Mucosa of stomach (tissue), 1 donor: ENCODE measurements around the gene SLC28A3.
"Not testable (repeated sequence)": the region's sequence is repeated elsewhere in the genome, so short reads cannot be mapped to it uniquely, and the experiment has no call there.

ENCODE experiments used
- H3K27me3 ChIP-seq: one replicate; pipeline ENCODE4 v1.7.0; 2013; ENCODE audit warnings: mild to moderate bottlenecking, low read length; ENCODE audit not compliant: control insufficient read depth, insufficient read depth
- H3K36me3 ChIP-seq: one replicate; pipeline ENCODE4 v1.7.0; 2013; ENCODE audit warnings: low read length; ENCODE audit not compliant: control insufficient read depth, insufficient read depth
- H3K4me1 ChIP-seq: one replicate; pipeline ENCODE4 v1.7.0; 2013; ENCODE audit warnings: mild to moderate bottlenecking, low read length; ENCODE audit not compliant: control insufficient read depth, insufficient read depth
- H3K4me3 ChIP-seq: one replicate; pipeline ENCODE4 v1.7.0; 2013; ENCODE audit warnings: low read length
- H3K9ac ChIP-seq: one replicate; pipeline ENCODE4 v1.7.0; 2013; ENCODE audit warnings: mild to moderate bottlenecking, low read length, moderate library complexity
- H3K9me3 ChIP-seq: one replicate; pipeline ENCODE4 v1.7.0; 2013; ENCODE audit warnings: mild to moderate bottlenecking, low read length, moderate library complexity; ENCODE audit not compliant: control insufficient read depth
- donor health status: Pancreatic carcinoma.

Gene SLC28A3

DNA sequence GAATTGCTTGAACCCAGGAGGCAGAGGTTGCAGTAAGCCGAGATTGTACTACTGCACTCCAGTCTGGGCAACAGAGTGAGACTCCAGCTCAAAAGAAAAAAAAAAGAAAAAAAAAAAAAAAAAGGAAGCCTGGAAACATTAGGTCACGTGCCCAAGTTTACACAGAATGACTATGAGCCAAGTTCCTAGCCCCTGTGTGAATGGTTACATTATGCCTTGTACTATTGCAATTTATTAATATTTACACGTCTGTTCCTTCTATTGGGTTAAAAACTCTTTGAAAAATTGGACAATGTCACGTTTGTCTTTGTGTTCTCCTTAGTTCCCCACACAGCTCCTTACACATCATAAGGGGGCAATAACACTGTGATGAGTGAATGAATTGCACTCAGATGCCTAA lies 33.5 kb upstream of the SLC28A3 start:
- no peaks in the 10 kb centered on the region for H3K27me3 ChIP-seq
- H3K36me3 ChIP-seq: no peaks in the 10 kb centered on the region
- peaks cover 4% of the 10 kb centered on the region for H3K4me1 ChIP-seq
- H3K9me3 ChIP-seq: no peaks in the 10 kb centered on the region
- H3K4me3 ChIP-seq: no peak overlapping the region
- H3K9ac ChIP-seq: no peak overlapping the region

DNA sequence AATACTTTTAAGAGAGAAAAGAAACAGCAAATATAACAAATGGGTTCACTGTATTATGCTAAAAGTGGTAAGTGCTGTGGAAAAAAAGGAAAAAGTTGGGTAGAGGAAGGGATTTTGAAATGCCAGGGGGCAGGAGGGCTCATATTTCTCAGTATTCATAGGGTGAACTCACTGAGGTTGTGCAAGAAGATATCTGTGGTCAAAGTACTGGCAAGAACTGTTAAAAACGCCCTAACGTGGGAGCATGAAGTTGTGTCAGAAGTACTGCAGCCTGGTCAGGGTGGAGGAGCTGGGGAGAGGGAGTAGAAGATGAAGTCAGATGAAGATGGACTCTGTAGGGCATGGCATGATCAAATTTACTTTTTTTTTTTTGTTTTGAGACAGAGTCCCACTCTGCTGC lies 31.2 kb upstream of the SLC28A3 start:
- H3K9me3 ChIP-seq: no peaks in the 10 kb centered on the region
- H3K4me3 ChIP-seq: no peak overlapping the region
- no peaks in the 10 kb centered on the region for H3K36me3 ChIP-seq
- H3K9ac ChIP-seq: no peak overlapping the region
- peaks cover 4% of the 10 kb centered on the region for H3K4me1 ChIP-seq
- H3K27me3 ChIP-seq: no peaks in the 10 kb centered on the region

DNA sequence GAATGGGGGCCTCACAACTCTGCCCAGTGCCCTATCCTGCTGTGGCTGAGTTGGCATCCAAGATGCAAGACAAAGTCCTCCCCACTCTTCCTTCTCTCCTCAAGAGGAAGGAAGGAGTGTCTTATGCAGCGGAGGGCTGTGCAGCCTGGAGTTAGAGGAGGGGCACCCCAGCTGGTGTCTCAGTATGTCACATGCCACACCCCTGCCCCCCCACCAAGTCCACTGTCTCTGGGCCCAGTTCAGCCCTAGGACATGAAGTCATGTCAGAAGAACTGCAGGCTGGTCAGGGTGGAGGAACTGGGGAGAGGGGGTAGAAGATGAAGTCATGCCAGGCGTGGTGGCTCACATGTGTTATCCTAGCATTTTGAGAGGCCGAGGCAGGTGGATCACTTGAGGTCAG lies 28.0 kb upstream of the SLC28A3 start:
- Histone ChIP-seq H3K4me3 (no peak overlapping the region), H3K4me1 (no peaks in the 10 kb centered on the region), H3K36me3 (no peaks in the 10 kb centered on the region), H3K9ac (no peak overlapping the region), H3K27me3 (no peaks in the 10 kb centered on the region), H3K9me3 (no peaks in the 10 kb centered on the region)

DNA sequence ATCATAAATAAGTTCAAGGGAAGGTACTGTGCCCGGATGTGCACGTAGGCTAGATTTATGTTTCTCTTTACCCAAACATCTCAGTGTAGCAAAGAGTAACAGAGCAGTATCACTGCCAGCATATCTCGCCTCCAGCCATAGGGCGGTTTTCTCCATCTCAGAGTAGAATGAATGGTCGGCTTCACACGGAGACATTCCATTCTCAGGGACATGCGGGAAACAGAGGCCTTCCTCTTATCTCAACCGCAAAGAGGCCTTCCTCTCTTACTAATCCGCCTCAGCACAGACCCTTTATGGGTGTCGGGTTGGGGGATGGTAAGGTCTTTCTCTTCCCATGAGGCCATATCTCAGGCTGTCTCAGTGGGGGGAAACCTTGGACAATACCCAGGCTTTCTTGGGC lies 27.2 kb upstream of the SLC28A3 start:
- not testable (repeated sequence) for H3K9me3 ChIP-seq, H3K4me1 ChIP-seq, H3K27me3 ChIP-seq, H3K9ac ChIP-seq, H3K4me3 ChIP-seq, H3K36me3 ChIP-seq

DNA sequence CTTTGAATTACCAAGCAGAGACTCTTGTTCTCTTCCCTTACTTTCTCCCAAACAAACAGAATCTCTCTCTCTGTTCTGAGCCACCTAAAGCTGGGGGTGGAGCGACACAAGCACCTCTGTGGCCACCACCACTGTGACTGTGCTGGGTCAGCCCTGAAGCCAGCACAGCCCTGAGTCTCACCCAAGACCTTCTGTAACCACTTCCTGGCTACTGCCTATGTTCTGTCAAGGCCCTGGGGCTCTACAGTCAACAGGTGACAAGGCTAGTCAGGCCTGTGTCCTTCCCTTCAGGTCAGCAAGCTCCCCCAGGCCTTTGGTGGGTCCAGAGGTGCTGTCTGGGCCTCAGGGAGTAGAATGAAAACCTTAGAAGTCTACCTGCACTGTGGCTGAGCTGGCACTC lies 26.1 kb upstream of the SLC28A3 start:
- no peaks in the 10 kb centered on the region for H3K36me3 ChIP-seq
- H3K4me3 ChIP-seq: no peak overlapping the region
- no peaks in the 10 kb centered on the region for H3K4me1 ChIP-seq
- H3K27me3 ChIP-seq: no peaks in the 10 kb centered on the region
- no peak overlapping the region for H3K9ac ChIP-seq
- H3K9me3 ChIP-seq: no peaks in the 10 kb centered on the region

DNA sequence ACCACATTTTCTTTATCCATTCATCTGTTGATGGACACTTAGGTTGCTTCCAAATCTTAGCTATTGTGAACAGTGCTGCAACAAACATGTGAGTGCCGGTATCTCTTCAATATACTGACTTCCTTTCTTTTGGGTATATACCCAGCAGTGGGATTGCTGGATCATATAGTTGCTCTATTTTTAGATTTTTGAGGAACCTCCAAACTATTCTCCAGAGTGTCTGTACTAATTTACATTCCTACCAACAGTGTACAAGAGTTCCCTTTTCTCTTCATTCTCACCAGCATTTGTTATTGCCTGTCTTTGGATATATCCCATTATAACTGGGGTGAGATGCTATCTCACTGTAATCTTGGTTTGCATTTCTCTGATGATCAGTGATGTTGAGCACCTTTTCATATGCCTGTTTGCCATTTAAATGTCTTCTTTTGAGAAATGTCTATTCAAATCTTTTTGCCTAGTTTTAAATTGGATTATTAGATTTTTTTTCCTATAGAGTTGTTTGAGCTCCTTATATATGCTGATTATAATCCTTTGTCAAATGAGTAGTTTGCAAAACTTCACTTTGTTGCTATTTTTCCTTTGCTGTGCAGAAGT lies 24.4 kb upstream of the SLC28A3 start:
- not testable (repeated sequence) for H3K9ac ChIP-seq, H3K36me3 ChIP-seq, H3K4me1 ChIP-seq, H3K27me3 ChIP-seq, H3K9me3 ChIP-seq, H3K4me3 ChIP-seq

DNA sequence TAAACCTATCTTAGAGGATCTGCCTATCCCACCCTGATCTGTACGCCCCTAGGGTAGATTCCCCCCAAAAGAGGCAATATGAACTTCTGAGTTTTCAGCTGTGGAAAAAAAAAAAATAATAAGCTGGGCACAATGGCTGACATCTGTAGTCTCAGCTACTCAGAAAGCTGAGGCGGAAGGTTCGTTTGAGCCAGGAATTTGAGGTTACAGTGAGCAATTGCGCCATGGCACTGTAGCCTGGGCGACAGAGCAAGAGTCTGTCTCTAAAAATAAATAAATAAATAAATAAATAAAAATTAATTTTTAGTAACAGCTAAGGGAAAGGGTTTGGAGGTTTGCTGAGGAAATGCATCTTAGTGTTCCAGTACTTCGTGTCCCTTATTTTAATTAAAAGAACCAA lies 21.1 kb upstream of the SLC28A3 start:
- Histone ChIP-seq H3K4me1 (no peaks in the 10 kb centered on the region), H3K36me3 (no peaks in the 10 kb centered on the region), H3K27me3 (no peaks in the 10 kb centered on the region), H3K9ac (no peak overlapping the region), H3K9me3 (no peaks in the 10 kb centered on the region), H3K4me3 (no peak overlapping the region)

DNA sequence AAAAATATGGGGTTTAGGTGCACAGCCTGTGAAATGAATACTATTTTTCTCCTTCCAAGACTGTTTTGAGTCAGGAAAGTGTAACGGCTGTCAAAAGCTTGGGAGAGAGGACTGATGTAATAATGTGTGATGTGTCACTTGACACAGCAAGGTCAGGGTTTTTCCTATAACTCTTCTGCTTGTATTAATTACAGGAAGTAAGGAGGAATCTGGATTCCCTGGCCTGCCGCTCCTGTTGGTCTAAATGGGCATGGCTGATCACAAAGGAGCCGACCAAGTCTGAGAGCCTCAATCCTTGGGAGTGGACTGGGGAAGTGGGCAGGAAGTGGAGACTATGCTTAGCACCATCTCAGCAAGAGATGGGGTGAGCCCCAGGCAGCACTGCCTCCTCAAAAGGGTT lies 16.7 kb upstream of the SLC28A3 start:
- Histone ChIP-seq H3K27me3 (no peaks in the 10 kb centered on the region), H3K36me3 (no peaks in the 10 kb centered on the region), H3K9me3 (no peaks in the 10 kb centered on the region), H3K4me3 (no peak overlapping the region), H3K4me1 (no peaks in the 10 kb centered on the region), H3K9ac (no peak overlapping the region)

DNA sequence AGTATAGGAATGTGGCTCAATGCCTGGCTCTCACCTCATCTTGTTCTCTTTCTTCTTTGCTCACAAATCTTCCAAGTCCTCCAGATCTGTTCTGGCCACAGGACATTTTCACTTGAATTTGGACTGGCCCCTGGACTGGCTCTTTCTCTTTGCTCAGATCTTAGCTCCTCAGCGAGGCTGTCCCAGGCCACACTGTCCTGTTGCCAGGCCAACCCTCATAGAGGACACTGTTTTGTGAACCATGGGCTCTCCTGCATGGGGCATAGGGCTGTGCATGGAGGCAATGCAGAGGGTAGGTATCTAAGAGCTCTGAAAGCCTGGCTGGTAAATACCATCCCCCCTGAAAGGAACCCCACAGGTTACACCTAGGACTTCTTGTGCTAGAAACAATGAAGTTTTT lies 13.5 kb upstream of the SLC28A3 start:
- Histone ChIP-seq H3K9me3 (no peaks in the 10 kb centered on the region), H3K9ac (no peak overlapping the region), H3K4me1 (no peaks in the 10 kb centered on the region), H3K36me3 (no peaks in the 10 kb centered on the region), H3K27me3 (no peaks in the 10 kb centered on the region), H3K4me3 (no peak overlapping the region)

DNA sequence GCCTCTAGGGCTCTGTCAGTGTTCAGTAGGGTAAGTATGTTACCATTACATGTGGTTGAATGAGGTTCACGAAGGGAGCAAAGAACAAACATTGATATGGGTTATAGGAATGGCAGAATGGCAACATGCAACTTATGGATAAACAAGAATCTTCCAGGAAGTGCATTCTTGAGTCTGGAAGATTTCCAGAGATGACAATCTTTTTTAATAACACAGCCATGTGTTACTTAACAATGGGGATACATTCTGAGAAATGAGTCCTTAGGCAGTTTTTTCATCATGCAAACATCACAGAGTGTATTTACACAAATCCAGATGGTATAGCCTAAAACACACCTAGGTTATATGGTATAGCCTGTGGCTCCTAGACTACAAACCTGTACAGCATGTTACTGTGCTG lies 9.1 kb upstream of the SLC28A3 start:
- no peaks in the 10 kb centered on the region for H3K36me3 ChIP-seq
- no peak overlapping the region for H3K4me3 ChIP-seq
- H3K9me3 ChIP-seq: no peaks in the 10 kb centered on the region
- no peak overlapping the region for H3K9ac ChIP-seq
- H3K27me3 ChIP-seq: no peaks in the 10 kb centered on the region
- no peaks in the 10 kb centered on the region for H3K4me1 ChIP-seq

DNA sequence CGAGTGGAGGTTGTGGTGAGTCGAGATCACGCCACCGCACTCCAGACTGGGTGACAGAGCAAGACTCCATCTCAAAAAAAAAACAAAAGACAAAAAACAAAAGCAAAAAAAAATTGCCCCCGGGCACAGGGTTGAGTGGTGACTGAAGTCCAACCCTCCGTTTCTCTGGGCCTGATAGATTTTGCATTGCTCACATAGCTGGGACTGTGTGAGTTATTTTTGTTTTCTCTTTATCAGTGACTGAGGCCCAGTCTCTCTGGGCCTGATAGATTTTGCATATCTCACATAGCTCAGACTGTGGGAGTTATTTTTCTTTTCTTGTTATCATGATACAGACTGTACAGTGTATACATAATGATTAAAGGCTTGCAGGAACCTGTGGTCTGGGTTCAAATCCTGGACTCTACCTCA lies 2.6 kb upstream of the SLC28A3 start:
- Histone ChIP-seq H3K27me3 (no peaks in the 10 kb centered on the region), H3K36me3 (no peaks in the 10 kb centered on the region), H3K9me3 (no peaks in the 10 kb centered on the region), H3K4me1 (peaks cover 17% of the 10 kb centered on the region), H3K9ac (no peak overlapping the region), H3K4me3 (no peak overlapping the region)

DNA sequence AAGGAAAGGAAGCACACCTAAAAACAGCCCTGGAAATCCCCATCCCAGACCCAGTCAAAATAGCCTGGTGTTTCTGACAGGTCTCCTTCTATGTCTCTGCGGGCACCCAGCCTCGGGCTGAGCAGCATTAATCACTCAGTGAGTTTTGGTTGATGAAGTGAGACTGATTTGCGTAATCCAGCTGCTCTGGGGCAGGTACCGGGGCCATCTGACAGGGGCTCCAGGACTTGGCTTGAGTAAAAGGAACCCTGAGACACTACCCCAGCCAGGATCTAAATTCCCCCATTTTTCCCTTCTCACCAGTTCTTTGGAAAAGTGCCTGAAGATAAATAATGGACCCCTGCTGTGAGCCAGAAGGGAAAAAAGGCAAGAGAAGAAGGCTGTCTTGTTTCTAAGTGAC lies 596 bp downstream of the SLC28A3 start:
- Histone ChIP-seq H3K36me3 (no peaks in the 10 kb centered on the region), H3K9me3 (no peaks in the 10 kb centered on the region)

DNA sequence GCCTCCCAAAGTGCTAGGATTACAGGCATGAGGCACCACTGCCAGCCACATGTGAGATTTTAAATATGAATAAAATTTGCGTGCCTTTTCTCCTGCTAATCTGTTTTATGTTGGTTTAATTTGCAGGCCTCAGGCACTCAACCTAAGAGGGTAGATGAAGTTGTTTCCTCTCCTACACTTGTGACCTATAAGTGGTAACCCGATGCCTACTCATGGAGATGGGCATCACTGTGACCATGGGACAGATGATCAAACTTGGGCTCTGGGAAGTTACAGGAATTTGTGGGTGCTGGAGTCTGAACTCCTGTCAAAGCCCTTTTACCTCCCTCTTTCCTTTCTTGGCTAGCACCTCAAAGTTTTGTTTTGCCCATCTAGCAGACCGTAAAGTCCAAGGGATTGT lies 1.1 kb downstream of the SLC28A3 start:
- Histone ChIP-seq H3K36me3 (no peaks in the 10 kb centered on the region), H3K9me3 (no peaks in the 10 kb centered on the region), H3K4me1 (peaks cover 17% of the 10 kb centered on the region), H3K4me3 (no peak overlapping the region), H3K9ac (peak overlapping the region; percentile 0), H3K27me3 (no peaks in the 10 kb centered on the region)

More for the DNA sequence above, 596 bp downstream of the SLC28A3 start:
- peak overlapping the region; percentile 14 for H3K9ac ChIP-seq
- H3K4me1 ChIP-seq: peaks cover 17% of the 10 kb centered on the region
- no peak overlapping the region for H3K4me3 ChIP-seq
- no peaks in the 10 kb centered on the region for H3K27me3 ChIP-seq
